Dendritic cell treated with granulocyte-macrophage colony-stimulating factor and Interleukin-4, amounts not matched to agents 40 ng/mL and 50 ng/mL, for 4 days (primary cell): Measurements from ENCODE around the gene AURKAIP1.

Source experiments
- H3K27ac Mint-ChIP-seq: one replicate; pipeline ENCODE4 v1.8.0; 2022; ENCODE audit warnings: mild to moderate bottlenecking, mixed read lengths
- H3K27me3 Mint-ChIP-seq: one replicate; pipeline ENCODE4 v1.8.0; 2022; ENCODE audit warnings: mild to moderate bottlenecking, mixed read lengths
- H3K36me3 Mint-ChIP-seq: one replicate; pipeline ENCODE4 v1.8.0; 2022; ENCODE audit warnings: low read depth, mixed read lengths
- H3K4me1 Mint-ChIP-seq: one replicate; pipeline ENCODE4 v1.8.0; 2022; ENCODE audit warnings: low read depth, mixed read lengths
- H3K4me3 Mint-ChIP-seq: one replicate; pipeline ENCODE4 v1.8.0; 2022; ENCODE audit warnings: mild to moderate bottlenecking, moderate library complexity, mixed read lengths
- H3K9me3 Mint-ChIP-seq: one replicate; pipeline ENCODE4 v1.8.0; 2022; ENCODE audit warnings: mixed read lengths
- intact Hi-C: fragments of 100-400 bp; cut with micrococcal nuclease; formaldehyde crosslinking; loops from one replicate; pipeline ENCODE4 v1.15.0; 2022

AURKAIP1 gene

GRCh38 chr1:1325288-1326074, 49.5 kb downstream of the AURKAIP1 start:
- Mint-ChIP-seq H3K27me3 (no peaks in the 10 kb centered on the region), H3K9me3 (no peaks in the 10 kb centered on the region), H3K4me1 (peaks cover 43% of the 10 kb centered on the region), H3K27ac (peak overlapping the region; percentile 76), H3K36me3 (peaks cover 56% of the 10 kb centered on the region), H3K4me3 (peak overlapping the region; percentile 77)
- intact Hi-C loops = loop anchor here (2.0 kb wide), 1 partner anchor 17 kb away; the partner anchor contains the start of gene PUSL1

DNA sequence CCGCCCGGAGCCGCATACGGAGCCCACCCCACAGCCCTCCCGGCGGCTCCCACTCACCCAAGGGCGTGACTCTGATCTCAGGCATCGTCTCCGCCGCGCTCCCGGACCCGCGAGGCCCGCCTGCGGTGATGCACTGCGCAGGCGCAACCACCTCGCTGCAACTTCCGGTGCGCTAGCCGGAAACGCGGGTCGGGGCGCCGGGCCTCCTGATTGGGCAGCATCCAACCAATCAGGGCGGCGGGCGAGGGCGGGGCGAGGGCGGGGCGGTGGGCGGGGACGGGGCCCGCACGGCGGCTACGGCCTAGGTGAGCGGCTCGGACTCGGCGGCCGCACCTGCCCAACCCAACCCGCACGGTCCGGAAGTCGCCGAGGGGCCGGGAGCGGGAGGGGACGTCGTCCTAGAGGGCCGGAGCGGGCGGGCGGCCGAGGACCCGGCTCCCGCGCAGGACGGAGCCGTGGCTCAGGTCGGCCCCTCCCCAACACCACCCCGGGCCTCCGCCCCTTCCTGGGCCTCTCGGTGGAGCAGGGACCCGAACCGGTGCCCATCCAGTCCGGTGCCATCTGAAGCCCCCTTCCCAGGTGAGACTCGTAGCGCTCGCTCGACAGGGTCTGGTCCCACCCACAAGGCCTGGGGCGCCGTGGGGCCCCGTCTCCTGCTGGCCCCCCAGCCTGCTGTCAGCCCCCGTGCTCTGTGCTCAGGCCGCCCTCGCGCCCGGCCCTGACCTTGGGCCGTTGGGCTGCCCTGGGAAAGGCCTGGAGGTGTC, 50.3 kb downstream of the AURKAIP1 start, which contains the start of the genes CPTP and INTS11:
Gene CPTP (plus strand): TSS at position 279 of the 764 bp plus-strand sequence. CDS start 2,109 bp downstream, outside the sequence.
Gene INTS11 (minus strand): TSS at position 137 of the 764 bp plus-strand sequence. CDS start 52 bp downstream, at position 85.
- no peaks in the 10 kb centered on the region for H3K27me3 Mint-ChIP-seq
- intact Hi-C loops = loop anchor here (2.0 kb wide), 1 partner anchor 16 kb away; the partner anchor contains the start of gene PUSL1
- H3K27ac Mint-ChIP-seq = peak within 1 kb of the TSS; percentile 76
- peaks cover 43% of the 10 kb centered on the region for H3K4me1 Mint-ChIP-seq
- H3K36me3 Mint-ChIP-seq = peaks cover 64% of the 10 kb centered on the region
- peak within 1 kb of the TSS; percentile 80 for H3K4me3 Mint-ChIP-seq
- H3K9me3 Mint-ChIP-seq = no peaks in the 10 kb centered on the region

GRCh38 chr1:1324084-1324523, 50.9 kb downstream of the AURKAIP1 start:
- H3K4me1 Mint-ChIP-seq = peaks cover 43% of the 10 kb centered on the region
- intact Hi-C loops = loop anchor here (2.0 kb wide), 1 partner anchor 15 kb away; the partner anchor contains the start of gene PUSL1
- H3K27me3 Mint-ChIP-seq = no peaks in the 10 kb centered on the region
- peaks cover 68% of the 10 kb centered on the region for H3K36me3 Mint-ChIP-seq
- peak overlapping the region; percentile 76 for H3K27ac Mint-ChIP-seq
- H3K4me3 Mint-ChIP-seq = peak overlapping the region; percentile 77
- no peaks in the 10 kb centered on the region for H3K9me3 Mint-ChIP-seq
